GM19452 (cell line): ENCODE measurements around the gene NR2F6.
"Not testable (repeated sequence)": the region's sequence is repeated elsewhere in the genome, so short reads cannot be mapped to it uniquely, and the experiment has no call there.

Source experiments
- ATAC-seq: cut with Tn5 transposase; IDR thresholded peaks from one replicate; pipeline ENCODE4 v1.9.1; 2021; ENCODE audit not compliant: unreplicated experiment

Gene NR2F6

DNA sequence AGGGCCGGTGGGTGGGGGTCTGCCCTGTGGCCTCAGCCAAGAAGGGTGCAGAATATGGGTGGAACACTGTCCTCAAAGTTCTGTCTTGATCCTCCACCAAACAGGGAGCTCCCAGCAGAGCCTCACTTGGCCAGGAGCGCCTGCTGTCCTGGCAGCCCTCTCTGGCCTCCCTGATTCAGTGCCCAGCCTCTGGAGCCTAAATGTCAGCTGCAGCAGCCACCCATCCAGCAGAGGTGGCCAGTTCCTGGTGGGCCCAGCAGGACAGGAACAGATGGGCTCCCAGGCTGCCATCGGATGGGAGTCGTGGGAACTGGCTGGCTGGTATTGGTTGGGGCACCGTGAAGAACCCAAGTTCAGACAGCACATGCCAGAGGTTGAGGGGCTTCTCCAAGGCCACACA lies 32.4 kb downstream of the NR2F6 start:
- ATAC-seq, result no peak

DNA sequence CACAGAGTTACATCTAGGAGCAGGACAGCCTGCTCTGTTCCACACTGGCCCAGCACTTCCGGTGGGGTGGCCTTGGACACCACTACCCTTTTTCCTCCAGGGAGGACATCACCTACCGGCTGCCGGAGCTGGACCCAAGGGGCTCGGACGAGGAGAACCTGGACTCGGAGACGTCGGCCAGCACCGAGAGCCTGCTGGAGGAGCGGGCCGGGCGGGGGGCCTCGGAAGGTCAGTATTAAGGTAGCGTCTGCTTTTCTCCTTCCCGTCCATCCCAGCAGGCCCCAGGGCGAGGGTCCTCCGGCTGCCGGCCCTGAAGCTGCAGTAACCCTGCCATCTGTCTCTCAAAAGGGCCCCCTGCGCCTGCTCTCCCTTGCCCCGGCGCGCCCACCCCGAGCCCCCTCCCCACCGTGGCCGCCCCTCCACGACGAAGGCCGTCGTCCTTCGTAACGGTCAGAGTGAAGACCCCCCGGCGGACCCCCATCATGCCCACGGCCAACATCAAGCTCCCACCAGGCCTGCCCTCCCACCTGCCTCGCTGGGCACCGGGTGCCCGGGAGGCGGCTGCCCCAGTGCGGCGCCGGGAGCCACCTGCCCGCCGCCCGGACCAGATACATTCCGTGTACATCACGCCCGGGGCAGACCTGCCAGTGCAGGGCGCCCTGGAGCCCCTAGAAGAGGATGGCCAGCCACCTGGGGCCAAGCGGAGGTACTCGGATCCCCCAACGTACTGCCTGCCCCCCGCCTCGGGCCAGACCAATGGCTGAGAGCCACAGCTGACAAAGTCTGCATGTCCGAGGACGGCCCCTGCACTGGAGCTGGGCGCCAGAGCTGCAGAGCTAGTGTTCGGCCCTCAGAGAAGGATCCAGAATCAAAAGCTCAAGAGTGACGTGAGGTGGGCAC lies 33.9 kb downstream of the NR2F6 start:
- ATAC-seq, result no peak

- ATAC-seq, result no peak
Measured at GRCh38 chr19:17210296-17210695, 35.4 kb downstream of the NR2F6 start.

- ATAC-seq, result no peak
Measured at GRCh38 chr19:17209126-17210036, 36.3 kb downstream of the NR2F6 start.

DNA sequence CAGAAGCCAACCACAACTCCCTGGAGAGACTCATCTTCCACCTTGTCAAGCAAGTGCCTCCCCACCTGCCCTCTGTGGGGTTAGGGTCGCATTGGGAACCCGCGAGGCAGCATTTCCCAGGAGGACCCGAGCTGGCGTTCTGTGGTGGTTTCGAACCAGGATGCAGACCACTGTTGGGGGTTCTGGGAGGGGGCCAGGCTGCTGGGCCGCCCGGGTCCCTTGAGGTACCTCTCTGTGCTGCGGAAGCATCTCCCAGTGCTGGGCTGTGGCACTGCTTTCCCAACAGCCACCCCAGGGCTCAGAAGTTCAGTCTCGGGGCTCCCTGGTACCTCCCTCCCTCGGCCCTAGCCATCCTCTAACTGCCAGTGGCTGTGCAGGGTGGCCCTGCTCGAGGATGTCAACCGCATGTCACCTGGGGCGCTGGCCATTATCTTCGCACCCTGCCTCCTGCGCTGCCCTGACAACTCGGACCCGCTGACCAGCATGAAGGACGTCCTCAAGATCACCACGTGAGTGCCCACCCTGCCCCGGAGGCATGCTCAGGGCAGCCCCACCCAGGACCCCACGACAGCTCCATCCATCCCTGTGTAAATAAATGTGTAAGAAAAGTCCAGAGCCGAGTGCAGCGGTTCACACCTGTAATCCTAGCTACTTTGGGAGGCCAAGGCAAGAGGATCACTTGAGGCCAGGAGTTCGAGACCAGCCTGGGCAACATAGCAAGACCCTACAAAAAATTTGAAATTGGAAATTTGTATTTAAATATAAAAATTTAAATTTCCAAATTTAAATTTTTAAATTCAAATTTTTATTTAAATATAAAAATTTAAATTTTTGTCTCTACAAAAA lies 38.8 kb downstream of the NR2F6 start:
- ATAC-seq, result no peak

DNA sequence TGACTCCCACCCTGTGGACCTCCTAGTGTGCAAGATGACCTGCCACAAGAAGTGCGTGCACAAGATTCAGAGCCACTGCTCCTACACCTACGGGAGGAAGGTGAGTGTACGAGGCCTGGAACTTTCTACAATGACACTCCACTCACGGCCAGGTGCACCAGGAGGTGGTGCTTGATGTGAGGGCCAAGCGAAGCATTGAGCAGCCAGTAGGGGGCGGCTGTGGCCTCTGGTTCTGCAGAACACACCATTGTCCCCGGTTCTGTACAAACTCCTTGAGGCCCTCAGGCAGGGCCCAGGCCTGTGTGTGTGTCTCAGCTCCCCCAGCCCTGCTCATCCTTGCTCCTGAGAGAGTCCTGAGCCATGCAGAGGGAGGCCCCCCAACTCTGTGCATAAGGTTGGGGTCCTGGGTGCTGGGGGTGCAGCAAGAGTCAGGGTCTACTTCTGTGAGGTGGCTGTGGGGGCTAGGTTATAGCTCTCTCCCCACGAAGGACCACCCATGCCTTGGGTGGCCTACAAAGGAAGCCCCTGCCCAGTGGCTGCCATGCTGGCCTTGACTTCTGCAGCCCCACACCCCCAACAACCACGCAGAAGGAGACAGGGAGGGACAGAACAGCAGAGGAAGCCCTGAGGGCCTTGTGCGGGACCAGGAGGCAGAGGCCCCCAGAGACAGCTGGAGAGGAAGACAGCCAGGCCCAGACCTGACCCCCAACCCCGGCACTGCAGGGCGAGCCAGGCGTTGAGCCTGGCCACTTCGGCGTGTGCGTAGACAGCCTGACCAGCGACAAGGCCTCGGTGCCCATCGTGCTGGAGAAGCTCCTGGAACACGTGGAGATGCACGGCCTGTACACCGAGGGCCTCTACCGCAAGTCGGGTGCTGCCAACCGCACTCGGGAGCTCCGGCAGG lies 40.2 kb downstream of the NR2F6 start:
- ATAC-seq, result no peak

- no peak for ATAC-seq
Measured at GRCh38 chr19:17202713-17203112, 43.0 kb downstream of the NR2F6 start.

GRCh38 chr19:17202249-17202648 lies 43.5 kb downstream of the NR2F6 start:
- no peak for ATAC-seq

- no peak for ATAC-seq
Measured at GRCh38 chr19:17200408-17201079, 45.2 kb downstream of the NR2F6 start.

DNA sequence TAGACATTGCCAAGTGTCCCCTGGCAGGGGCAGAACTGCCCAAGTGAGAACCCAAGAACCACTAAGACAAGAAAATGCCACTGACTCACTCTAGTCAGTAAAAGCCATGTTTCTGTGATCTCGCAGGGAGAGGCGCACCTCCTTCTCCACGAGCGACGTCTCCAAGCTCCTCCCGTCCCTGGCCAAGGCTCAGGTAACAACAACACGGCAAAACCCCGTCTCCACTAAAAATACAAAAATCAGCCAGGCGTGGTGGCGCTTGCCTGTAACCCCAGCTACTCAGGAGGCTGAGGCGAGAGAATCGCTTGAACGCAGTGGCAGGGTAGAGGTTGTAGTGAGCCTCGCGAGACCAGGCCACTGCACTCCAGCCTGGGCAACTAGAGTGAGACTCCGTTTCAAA lies 48.1 kb downstream of the NR2F6 start:
- no peak for ATAC-seq

DNA sequence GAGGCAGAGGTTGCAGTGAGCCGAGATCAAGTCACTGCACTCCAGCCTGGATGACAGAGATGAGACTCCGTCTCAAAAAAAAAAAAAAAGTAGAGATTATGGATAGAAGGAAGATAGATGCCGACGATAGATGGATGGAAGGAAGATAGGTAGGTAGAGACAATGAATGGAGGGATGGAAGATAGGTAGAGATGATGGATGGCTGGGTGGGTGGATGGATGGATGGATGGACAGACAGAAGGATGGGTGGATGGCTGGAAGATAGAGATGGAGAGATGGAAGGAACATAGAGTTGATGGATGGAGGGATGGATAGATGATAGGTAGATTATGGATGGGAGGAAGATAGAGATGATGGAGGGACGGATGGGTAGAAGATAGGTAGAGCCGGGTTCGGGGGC lies 49.1 kb downstream of the NR2F6 start:
- no peak for ATAC-seq

GRCh38 chr19:17195106-17195505 lies 50.6 kb downstream of the NR2F6 start:
- no peak for ATAC-seq

- ATAC-seq, result no peak
Measured at GRCh38 chr19:17194608-17195007, 51.1 kb downstream of the NR2F6 start.

- no peak for ATAC-seq
Measured at GRCh38 chr19:17192751-17193150, 53.0 kb downstream of the NR2F6 start.

DNA sequence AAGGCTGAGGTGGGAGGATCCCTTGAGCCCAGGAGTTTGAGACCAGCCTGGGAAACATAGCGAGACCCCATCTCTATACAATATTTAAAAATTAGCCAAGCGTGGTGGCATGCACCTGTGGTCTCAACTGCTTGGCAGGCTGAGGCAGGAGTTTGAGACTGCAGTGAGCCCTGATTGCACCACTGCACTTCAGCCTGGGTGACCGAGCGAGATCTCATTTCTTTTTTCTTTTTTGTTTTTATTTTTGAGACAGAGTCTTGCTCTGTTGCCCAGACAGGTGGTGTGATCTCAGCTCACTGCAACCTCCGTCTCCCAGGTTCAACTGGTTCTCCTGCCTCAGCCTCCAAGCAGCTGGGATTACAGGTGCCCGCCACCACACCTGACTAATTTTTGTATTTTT lies 54.0 kb downstream of the NR2F6 start:
- not testable (repeated sequence) for ATAC-seq

- ATAC-seq, result no peak
Measured at GRCh38 chr19:17185590-17185989, 60.1 kb downstream of the NR2F6 start.

DNA sequence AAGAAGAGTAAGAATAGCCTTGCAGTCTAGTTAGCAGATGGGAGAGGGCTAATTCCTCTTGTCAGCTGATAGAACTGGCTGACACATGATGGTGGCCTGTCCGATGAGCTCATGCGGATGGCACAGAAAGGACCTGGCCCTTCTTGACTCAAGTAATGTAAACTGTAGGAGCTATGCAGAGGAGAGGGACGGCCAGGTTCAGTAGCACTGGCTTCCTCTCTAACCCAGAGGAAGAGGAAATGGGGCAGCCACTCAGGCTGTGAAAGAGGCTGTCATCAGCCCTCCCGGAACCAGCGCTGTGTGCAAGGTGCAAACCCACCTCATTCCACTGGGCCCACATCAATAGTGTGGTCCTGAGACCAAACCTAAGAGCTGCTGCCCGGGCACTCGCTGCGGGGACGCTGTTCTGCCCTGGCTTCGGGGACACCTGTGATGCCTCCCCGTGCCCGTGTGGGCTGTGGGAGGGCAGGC lies 61.3 kb downstream of the NR2F6 start:
- ATAC-seq, result no peak

- ATAC-seq, result no peak
Measured at GRCh38 chr19:17183858-17184321, 61.8 kb downstream of the NR2F6 start.

DNA sequence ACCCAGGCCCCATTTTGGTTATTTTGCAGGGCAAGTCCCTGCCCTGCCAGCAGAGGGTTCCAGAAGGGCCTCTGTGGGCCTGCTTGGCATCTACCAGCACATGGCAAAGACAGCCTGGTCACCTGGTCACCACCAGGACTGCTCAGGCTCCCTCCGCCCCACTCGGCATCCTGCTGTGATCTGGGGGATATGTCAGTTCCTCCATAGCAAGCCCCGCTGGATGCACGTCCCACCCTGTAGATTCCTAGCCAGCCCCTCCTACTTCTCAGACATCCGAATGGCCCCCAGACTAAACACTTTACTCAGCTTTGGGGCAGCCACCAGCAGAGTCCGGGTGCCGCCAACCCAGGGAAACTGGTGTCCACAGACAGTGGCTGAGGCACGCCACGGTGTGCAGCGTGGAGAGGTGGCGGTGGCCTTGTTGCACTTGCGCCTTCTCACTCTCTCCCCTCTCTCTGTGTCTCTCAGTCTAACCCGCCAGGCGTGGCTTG lies 62.4 kb downstream of the NR2F6 start:
- no peak for ATAC-seq
